ENCODE results near the gene CAVIN2.

The CAVIN2 gene

GRCh38 chr2:191853843-191854242, 7.0 kb upstream of the CAVIN2 start:
- no peak for DNase-seq (ENCODE audit: low read depth)
- TF ChIP-seq CTCF (conservative IDR thresholded peaks at IDR 0.05; ENCODE audit: control insufficient read depth, insufficient read depth, low read depth, low read length) = no peak
- H3K4me3 ChIP-seq (ENCODE audit: control insufficient read depth, low read depth, low read length) = no peak overlapping the region

GRCh38 chr2:191851158-191851557, 4.3 kb upstream of the CAVIN2 start:
- no peak for DNase-seq (ENCODE audit: low read depth)
- TF ChIP-seq CTCF (conservative IDR thresholded peaks at IDR 0.05; ENCODE audit: control insufficient read depth, insufficient read depth, low read depth, low read length) = no peak
- H3K4me3 ChIP-seq (ENCODE audit: control insufficient read depth, low read depth, low read length) = no peak overlapping the region

GRCh38 chr2:191848771-191849767, 2.2 kb upstream of the CAVIN2 start:
- no peak for DNase-seq (ENCODE audit: low read depth)
- H3K4me3 ChIP-seq (ENCODE audit: control insufficient read depth, low read depth, low read length) = no peak overlapping the region
- TF ChIP-seq CTCF (conservative IDR thresholded peaks at IDR 0.05; ENCODE audit: control insufficient read depth, insufficient read depth, low read depth, low read length) = no peak

- no peak for TF ChIP-seq CTCF (conservative IDR thresholded peaks at IDR 0.05; ENCODE audit: control insufficient read depth, insufficient read depth, low read depth, low read length)
- no peak for DNase-seq (ENCODE audit: low read depth)
- no peak overlapping the region for H3K4me3 ChIP-seq (ENCODE audit: control insufficient read depth, low read depth, low read length)
Measured at GRCh38 chr2:191847764-191848163, 876 bp upstream of the CAVIN2 start.

GRCh38 chr2:191845876-191846514, 893 bp downstream of the CAVIN2 start:
- no peak for TF ChIP-seq CTCF (conservative IDR thresholded peaks at IDR 0.05; ENCODE audit: control insufficient read depth, insufficient read depth, low read depth, low read length)
- peak overlapping the region; percentile 37 for H3K4me3 ChIP-seq (ENCODE audit: control insufficient read depth, low read depth, low read length)
- no peak for DNase-seq (ENCODE audit: low read depth)

GRCh38 chr2:191845248-191845715, 1.6 kb downstream of the CAVIN2 start:
- peak overlapping the region; percentile 37 for H3K4me3 ChIP-seq (ENCODE audit: control insufficient read depth, low read depth, low read length)
- TF ChIP-seq CTCF (conservative IDR thresholded peaks at IDR 0.05; ENCODE audit: control insufficient read depth, insufficient read depth, low read depth, low read length) = no peak
- peak; percentile 42 for DNase-seq (ENCODE audit: low read depth)
